ENCODE measurements around the gene ADAD2. TPM values are rescaled to one million over a fixed set of nuclear protein-coding genes. Genes with fewer than 3 reads are reported as not detected.

Gene ADAD2
- total RNA-seq, 4 donors from 2014 or later: 1.1 to 4.2 (median 1.9) TPM; not detected in 1

- Histone ChIP-seq H3K36me3 (no peaks in the 10 kb centered on the region), H3K4me1 (no peaks in the 10 kb centered on the region), H3K27ac (no peak overlapping the region), H3K27me3 (no peaks in the 10 kb centered on the region), H3K4me3 (no peak overlapping the region), H3K9me3 (no peaks in the 10 kb centered on the region)
- intact Hi-C loops (cut with DNase I): no loop called here
- WGBS, 2 donors: 55 to 93% methylated on average over 3 to 5 of the region's 6 CpGs
- DNase-seq: no peak
- TF ChIP-seq CTCF (IDR thresholded peaks at IDR 0.05): no peak
- no peak for TF ChIP-seq POLR2A (IDR thresholded peaks at IDR 0.05)
Observed at GRCh38 chr16:84218956-84219355, 28.0 kb downstream of the ADAD2 start.

GRCh38 chr16:84220851-84221250 is 29.9 kb downstream of the ADAD2 start:
- no peaks in the 10 kb centered on the region for H3K9me3 ChIP-seq
- no peaks in the 10 kb centered on the region for H3K4me1 ChIP-seq
- H3K27me3 ChIP-seq: no peaks in the 10 kb centered on the region
- H3K4me3 ChIP-seq: no peak overlapping the region
- TF ChIP-seq CTCF (IDR thresholded peaks at IDR 0.05): no peak
- TF ChIP-seq POLR2A (IDR thresholded peaks at IDR 0.05): no peak
- intact Hi-C loops (cut with DNase I): no loop called here
- no peak overlapping the region for H3K27ac ChIP-seq
- no peak for DNase-seq
- H3K36me3 ChIP-seq: no peaks in the 10 kb centered on the region
- WGBS, 2 donors: 87 to 100% methylated on average over 1 of the region's 1 CpG

DNA sequence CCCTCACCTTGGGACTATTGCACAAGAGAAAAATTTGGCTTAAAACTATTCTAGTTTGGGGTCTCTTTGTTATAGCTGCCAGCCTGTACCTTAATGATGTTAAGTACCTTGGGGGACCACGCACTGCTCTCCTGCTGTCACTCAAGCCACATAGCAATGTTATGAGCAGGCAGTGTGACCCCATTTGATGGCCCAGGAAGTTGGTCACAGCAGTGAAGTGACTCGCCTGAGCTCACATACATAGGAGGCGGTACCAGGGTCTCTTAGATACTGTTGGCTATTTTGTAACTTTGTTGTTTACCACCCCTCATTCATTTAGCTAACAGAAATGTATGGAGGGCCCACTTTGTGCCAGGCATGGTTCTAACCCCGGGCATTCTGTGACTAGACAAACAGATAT is 32.5 kb downstream of the ADAD2 start:
- no peak for TF ChIP-seq POLR2A (IDR thresholded peaks at IDR 0.05)
- WGBS, 2 donors: 77 to 86% methylated on average over 4 of the region's 4 CpGs
- Histone ChIP-seq H3K36me3 (no peaks in the 10 kb centered on the region), H3K4me3 (no peak overlapping the region), H3K27ac (no peak overlapping the region), H3K4me1 (peaks cover 5 to 10% (median 5%) of the 10 kb centered on the region in 3 donors), H3K9me3 (no peaks in the 10 kb centered on the region), H3K27me3 (no peaks in the 10 kb centered on the region)
- no peak for DNase-seq
- intact Hi-C loops (cut with DNase I): no loop called here

- no peak for DNase-seq
- 78 to 80% methylated on average over 2 to 3 of the region's 3 CpGs for WGBS, 2 donors
- TF ChIP-seq CTCF (IDR thresholded peaks at IDR 0.05): no peak
- no peak for TF ChIP-seq POLR2A (IDR thresholded peaks at IDR 0.05)
Observed at GRCh38 chr16:84224554-84224953, 33.6 kb downstream of the ADAD2 start.

GRCh38 chr16:84225126-84225525 is 34.2 kb downstream of the ADAD2 start:
- Histone ChIP-seq H3K36me3 (no peaks in the 10 kb centered on the region), H3K4me3 (no peak overlapping the region), H3K27ac (no peak overlapping the region), H3K4me1 (peaks cover 5 to 14% (median 5%) of the 10 kb centered on the region in 3 donors), H3K27me3 (no peaks in the 10 kb centered on the region), H3K9me3 (no peaks in the 10 kb centered on the region)
- intact Hi-C loops (cut with DNase I): no loop called here
- TF ChIP-seq POLR2A (IDR thresholded peaks at IDR 0.05) (no peak), CTCF (IDR thresholded peaks at IDR 0.05) (no peak)
- DNase-seq: no peak
- 50 to 58% methylated on average over 1 to 2 of the region's 3 CpGs for WGBS, 2 donors

More at GRCh38 chr16:84224554-84224953, 33.6 kb downstream of the ADAD2 start:
- Histone ChIP-seq H3K4me1 (peaks cover 5 to 14% (median 5%) of the 10 kb centered on the region in 3 donors), H3K9me3 (no peaks in the 10 kb centered on the region), H3K27ac (no peak overlapping the region), H3K4me3 (no peak overlapping the region), H3K36me3 (no peaks in the 10 kb centered on the region), H3K27me3 (no peaks in the 10 kb centered on the region)
- intact Hi-C loops (cut with DNase I): no loop called here

DNA sequence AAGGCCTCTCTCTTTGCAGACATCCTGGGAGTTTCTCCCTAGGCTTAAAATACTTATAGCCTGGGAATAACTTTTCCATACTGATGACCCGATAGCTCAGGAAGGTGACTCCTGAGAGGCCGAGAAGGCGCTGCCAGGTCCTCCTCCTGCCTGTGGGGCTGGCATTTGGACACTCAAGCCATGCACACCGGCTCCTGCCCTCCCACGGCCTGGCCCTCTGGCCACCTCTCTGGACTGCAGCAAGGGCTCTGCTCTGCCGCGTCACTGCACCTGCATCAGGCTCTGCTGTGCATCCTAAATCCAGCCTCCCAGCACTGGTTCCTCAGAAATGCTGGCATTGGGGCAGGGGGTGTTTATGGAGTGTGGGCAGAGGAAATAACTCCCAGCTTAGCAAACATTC is 34.6 kb downstream of the ADAD2 start:
- DNase-seq: no peak
- Histone ChIP-seq H3K36me3 (no peaks in the 10 kb centered on the region), H3K27ac (no peak overlapping the region), H3K27me3 (no peaks in the 10 kb centered on the region), H3K4me3 (no peak overlapping the region), H3K9me3 (no peaks in the 10 kb centered on the region), H3K4me1 (peaks cover 5 to 14% (median 5%) of the 10 kb centered on the region in 3 donors)
- TF ChIP-seq CTCF (IDR thresholded peaks at IDR 0.05) (no peak), POLR2A (IDR thresholded peaks at IDR 0.05) (no peak)
- 87% methylated on average over 4 of the region's 7 CpGs; no CpG with 5 or more reads in 1 of the 2 donors for WGBS, 2 donors
- intact Hi-C loops (cut with DNase I): no loop called here

Measured in esophagus squamous epithelium (tissue), 5 donors.